Endothelial cell of umbilical vein (primary cell): ENCODE measurements around the gene CCDC9. TPM values are rescaled to one million over a fixed set of nuclear protein-coding genes. Genes with fewer than 3 reads are reported as not detected.

ENCODE experiments used
- BruUV-seq: library from RNA; stranded (reverse); fragments of 400-500 nt; replicated peaks from 2 replicates; lab custom pipeline; 2021; lab: Mats Ljungman, UMichigan
- CTCF ChIA-PET: fragments of 300-600, 350-600 bp; sonication (Branson Sonifier 250); formaldehyde crosslinking; loops from one replicate; lab custom pipeline; 2021; ENCODE audit warnings: antibody characterized with exemption, inconsistent platforms; lab: Charles Lee
- POLR2A ChIA-PET: fragments of 300-600, 350-600 bp; sonication (Branson Sonifier 250); formaldehyde crosslinking; loops from one replicate; lab custom pipeline; 2021; ENCODE audit warnings: antibody characterized with exemption, inconsistent platforms; lab: Charles Lee
- DNase-seq: peaks from one replicate; pipeline ENCODE4 v3.0.0-alpha.2; 2011; ENCODE audit warnings: low read depth, low spot score
- FAIRE-seq: peaks from 2 replicates; lab custom pipeline; 2011; peaks lifted over from hg19 to GRCh38; lab: Jason Lieb, UNC
- H2AFZ ChIP-seq: 2 replicates; pipeline ENCODE4 v1.6.0; 2012; ENCODE audit warnings: low read depth, low read length, control low read depth, inconsistent platforms
- H3K27ac ChIP-seq: 2 replicates; pipeline ENCODE4 v1.5.1; 2011; ENCODE audit warnings: low read depth, mild to moderate bottlenecking, control low read depth, low read length, moderate library complexity; ENCODE audit not compliant: insufficient read depth
- H3K27me3 ChIP-seq, 2 experiments: 2 replicates each; pipeline versions ENCODE4 v1.6.0 to v1.6.1; 2011; ENCODE audit warnings: low read length in 2 of 2, mixed read lengths in 1 of 2; ENCODE audit not compliant: control insufficient read depth in 2 of 2, insufficient read depth in 2 of 2
- H3K36me3 ChIP-seq, 2 experiments: 2 replicates in 1 of 2; 3 replicates in 1 of 2; pipeline ENCODE4 v1.5.1; 2011; ENCODE audit warnings: low read length in 2 of 2, mild to moderate bottlenecking in 1 of 2, moderate library complexity in 1 of 2; ENCODE audit not compliant: control insufficient read depth in 2 of 2, insufficient read depth in 2 of 2; ENCODE audit errors: extremely low read depth in 1 of 2
- H3K4me1 ChIP-seq: 3 replicates; pipeline ENCODE4 v1.5.1; 2011; ENCODE audit warnings: mild to moderate bottlenecking, low read length; ENCODE audit not compliant: control insufficient read depth, insufficient read depth; ENCODE audit errors: extremely low read depth
- H3K4me2 ChIP-seq: 2 replicates; pipeline ENCODE4 v1.6.1; 2011; ENCODE audit warnings: low read length, control low read depth, mixed read lengths; ENCODE audit not compliant: insufficient read depth
- H3K4me3 ChIP-seq, 3 experiments: fragments of 200-600 bp in 1 of 3; sonication (generic), shearing (Covaris generic) in 1 of 3; replicated peaks in 1 of 3; 2 replicates each; pipeline ENCODE4 v1.5.1; 2011 to 2016; ENCODE audit warnings: control low read depth in 3 of 3, low read length in 3 of 3, mild to moderate bottlenecking in 2 of 3, inconsistent platforms in 1 of 3, low read depth in 1 of 3, moderate library complexity in 1 of 3; ENCODE audit not compliant: insufficient read depth in 1 of 3
- H3K79me2 ChIP-seq: 2 replicates; pipeline ENCODE4 v1.6.0; 2012; ENCODE audit warnings: low read length, inconsistent platforms; ENCODE audit not compliant: control insufficient read depth, insufficient read depth
- H3K9ac ChIP-seq: replicated peaks from 2 replicates; pipeline ENCODE3; 2011; ENCODE audit warnings: low read length, control low read depth; ENCODE audit not compliant: insufficient read depth; ENCODE audit errors: extremely low read depth
- H3K9me1 ChIP-seq: replicated peaks from 3 replicates; pipeline ENCODE4 v1.6.0; 2011; ENCODE audit warnings: mild to moderate bottlenecking, low read length; ENCODE audit not compliant: control insufficient read depth, insufficient read depth; ENCODE audit errors: extremely low read depth
- H3K9me3 ChIP-seq: replicated peaks from 2 replicates; pipeline ENCODE4 v1.5.1; 2012; ENCODE audit warnings: low read length, inconsistent platforms; ENCODE audit not compliant: control insufficient read depth, insufficient read depth
- H4K20me1 ChIP-seq: replicated peaks from 2 replicates; pipeline ENCODE3; 2011; ENCODE audit warnings: mild to moderate bottlenecking, low read length; ENCODE audit not compliant: control insufficient read depth, insufficient read depth; ENCODE audit errors: extremely low read depth
- CTCF ChIP-seq, 2 donors: IDR thresholded peaks; 1 replicate in 1 of 2; 2 replicates in 1 of 2; pipeline ENCODE4 v1.5.1; 2011; ENCODE audit warnings: low read length in 2 of 2, mild to moderate bottlenecking in 2 of 2, moderate library complexity in 2 of 2, control low read depth in 1 of 2, inconsistent platforms in 1 of 2, low read depth in 1 of 2; ENCODE audit not compliant: insufficient read depth in 1 of 2; ENCODE audit errors: extremely low read depth in 1 of 2
- EZH2 ChIP-seq: IDR thresholded peaks from 2 replicates; pipeline ENCODE4 v1.6.1; 2012; ENCODE audit warnings: borderline replicate concordance, low read depth, mild to moderate bottlenecking, moderate library complexity, low read length, inconsistent platforms; ENCODE audit not compliant: severe bottlenecking
- FOS ChIP-seq: IDR thresholded peaks from 2 replicates; pipeline ENCODE4 v1.6.1; 2011; ENCODE audit warnings: mild to moderate bottlenecking, low read length, moderate library complexity, borderline replicate concordance; ENCODE audit not compliant: insufficient read depth
- GATA2 ChIP-seq: IDR thresholded peaks from 2 replicates; pipeline ENCODE4 v1.7.0; 2011; ENCODE audit warnings: low read depth, mild to moderate bottlenecking, moderate library complexity, mixed read lengths, low read length; ENCODE audit not compliant: insufficient read length, insufficient read depth
- JUN ChIP-seq: IDR thresholded peaks from 2 replicates; pipeline ENCODE4 v1.6.1; 2011; ENCODE audit warnings: borderline replicate concordance, low read depth; ENCODE audit not compliant: insufficient read length, insufficient read depth
- MYC ChIP-seq: IDR thresholded peaks from one replicate; pipeline ENCODE4 v1.6.1; 2011; ENCODE audit warnings: mild to moderate bottlenecking, low read depth, low read length
- POLR2A ChIP-seq: IDR thresholded peaks from 2 replicates; pipeline ENCODE4 v1.6.1; 2012; ENCODE audit warnings: low read depth, mild to moderate bottlenecking, control low read depth, low read length
- POLR2AphosphoS5 ChIP-seq: IDR thresholded peaks from 2 replicates; pipeline ENCODE4 v1.6.1; 2012; ENCODE audit warnings: low read depth, mild to moderate bottlenecking, control low read depth, low read length, moderate library complexity; ENCODE audit not compliant: insufficient read depth
- dilution Hi-C: fragments of 300-500 bp; cut with MboI; formaldehyde crosslinking; loops from one replicate; pipeline ENCODE4 v1.15.0; 2019; ENCODE audit warnings: low sequenced_read_pairs; ENCODE audit not compliant: extremely low pct_ligation_motif_present
- intact Hi-C: fragments of 100-400 bp; cut with micrococcal nuclease; formaldehyde crosslinking; loops from one replicate; pipeline ENCODE4 v1.10.0; 2022
- polyA plus RNA-seq, 4 experiments: library from polyadenylated mRNA; depleted of rRNA in 3 of 4; stranded (reverse) in 3 of 4; unstranded in 1 of 4; fragments of >200 nt; gene quantifications; 2 replicates each; pipeline versions ENCODE4 v1.2.1 to v1.2.3, GENCODE V29; 2011 to 2012; ENCODE audit warnings: missing spikeins in 1 of 4
- total RNA-seq: library from RNA; stranded (reverse); gene quantifications from 2 replicates; pipeline ENCODE4 v1.2.3, GENCODE V29; 2021
- TF ChIP-seq, protein P1 (sequence below): IDR thresholded peaks from 2 replicates; pipeline ENCODE4 v1.6.1; 2011; ENCODE audit not compliant: insufficient read depth, insufficient read length

Gene CCDC9
- total and polyA plus RNA-seq, 2 donors (not counting 3 experiments of a cell fraction or from before 2014, with no cell fraction given), result 6.0 to 26.9 TPM

GRCh38 chr19:47221080-47221841, 35.1 kb upstream of the CCDC9 start:
- no peaks in the 10 kb centered on the region for H4K20me1 ChIP-seq
- no peak overlapping the region for H3K9ac ChIP-seq
- no peak overlapping the region for H3K27ac ChIP-seq
- ChIA-PET POLR2A (no interaction called here), CTCF (interaction anchor here (0.8 to 1.8 kb wide), 3 partner anchors 11 to 26 kb away, joined by 3 to 6 read pairs (median 4); no protein-coding TSS in a partner anchor)
- intact Hi-C loops (no loop called here), dilution Hi-C loops (no loop called here)
- no TSS peak for BruUV-seq
- H3K4me3 ChIP-seq, result no peak overlapping the region
- TF ChIP-seq JUN, result no peak
- TF ChIP-seq POLR2AphosphoS5, result no peak
- no peak for TF ChIP-seq CTCF (IDR thresholded peaks at IDR 0.05; ENCODE audit: extremely low read depth in 1 of 2, insufficient read depth in 1 of 2, low read depth in 1 of 2, low read length in 2 of 2)
- no peak for TF ChIP-seq MYC
- no peak for TF ChIP-seq FOS
- TF ChIP-seq, protein P1, sequence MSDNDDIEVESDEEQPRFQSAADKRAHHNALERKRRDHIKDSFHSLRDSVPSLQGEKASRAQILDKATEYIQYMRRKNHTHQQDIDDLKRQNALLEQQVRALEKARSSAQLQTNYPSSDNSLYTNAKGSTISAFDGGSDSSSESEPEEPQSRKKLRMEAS, result no peak
- no peak for TF ChIP-seq POLR2A
- TF ChIP-seq EZH2, result no peak
- TF ChIP-seq GATA2, result no peak
- H3K36me3 ChIP-seq, result peaks cover 0 to 21% of the 10 kb centered on the region in 2 experiments
- no peak overlapping the region for H3K4me2 ChIP-seq
- peaks cover 4% of the 10 kb centered on the region for H3K4me1 ChIP-seq
- FAIRE-seq, result no peak
- no peaks in the 10 kb centered on the region for H3K9me3 ChIP-seq
- DNase-seq, result no peak
- no peaks in the 10 kb centered on the region for H3K79me2 ChIP-seq
- H3K9me1 ChIP-seq, result no peaks in the 10 kb centered on the region
- no peak overlapping the region for H2AFZ ChIP-seq
- H3K27me3 ChIP-seq, result no peaks in the 10 kb centered on the region
